HG03378 (cell line): ENCODE data around the gene CDH16.
A peak's percentile ranks its signal among the peaks of the same experiment; 100 is the strongest.
"Not testable (repeated sequence)": the region's sequence is repeated elsewhere in the genome, so short reads cannot be mapped to it uniquely, and the experiment has no call there.

Source experiments
- ATAC-seq: cut with Tn5 transposase; IDR thresholded peaks from one replicate; pipeline ENCODE4 v1.9.1; 2021; ENCODE audit warnings: mild to moderate bottlenecking, moderate library complexity; ENCODE audit not compliant: unreplicated experiment

Gene CDH16

GRCh38 chr16:66948134-66948836 lies 29.6 kb upstream of the CDH16 start:
- no peak for ATAC-seq

GRCh38 chr16:66947302-66948065 lies 28.8 kb upstream of the CDH16 start:
- ATAC-seq = peak; percentile 73

- no peak for ATAC-seq
These were observed 28.3 kb upstream of the CDH16 start for GRCh38 chr16:66946974-66947301.

GRCh38 chr16:66946541-66946940 lies 27.9 kb upstream of the CDH16 start:
- no peak for ATAC-seq

DNA sequence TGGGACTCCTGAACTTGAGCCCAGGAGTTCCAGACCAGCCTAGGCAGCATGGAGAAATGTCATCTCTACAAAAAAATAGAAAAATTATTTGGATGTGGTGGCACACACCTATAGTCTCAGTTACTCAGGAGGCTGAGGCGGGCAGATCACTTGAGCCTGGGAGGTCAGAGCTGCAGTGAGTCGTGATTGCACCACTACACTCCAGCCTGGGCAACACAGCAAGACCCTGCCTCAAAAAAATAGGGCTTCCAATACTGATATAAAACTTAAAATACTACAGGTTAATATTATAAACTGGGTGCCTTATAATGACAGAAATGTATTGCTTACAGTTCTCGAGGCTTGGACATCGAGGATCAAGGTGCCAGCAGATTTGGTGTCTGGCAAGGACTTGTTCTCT lies 27.3 kb upstream of the CDH16 start:
- no peak for ATAC-seq

- not testable (repeated sequence) for ATAC-seq
These were observed 26.3 kb upstream of the CDH16 start for GRCh38 chr16:66944971-66945370.

GRCh38 chr16:66944054-66944441 lies 25.4 kb upstream of the CDH16 start:
- no peak for ATAC-seq

DNA sequence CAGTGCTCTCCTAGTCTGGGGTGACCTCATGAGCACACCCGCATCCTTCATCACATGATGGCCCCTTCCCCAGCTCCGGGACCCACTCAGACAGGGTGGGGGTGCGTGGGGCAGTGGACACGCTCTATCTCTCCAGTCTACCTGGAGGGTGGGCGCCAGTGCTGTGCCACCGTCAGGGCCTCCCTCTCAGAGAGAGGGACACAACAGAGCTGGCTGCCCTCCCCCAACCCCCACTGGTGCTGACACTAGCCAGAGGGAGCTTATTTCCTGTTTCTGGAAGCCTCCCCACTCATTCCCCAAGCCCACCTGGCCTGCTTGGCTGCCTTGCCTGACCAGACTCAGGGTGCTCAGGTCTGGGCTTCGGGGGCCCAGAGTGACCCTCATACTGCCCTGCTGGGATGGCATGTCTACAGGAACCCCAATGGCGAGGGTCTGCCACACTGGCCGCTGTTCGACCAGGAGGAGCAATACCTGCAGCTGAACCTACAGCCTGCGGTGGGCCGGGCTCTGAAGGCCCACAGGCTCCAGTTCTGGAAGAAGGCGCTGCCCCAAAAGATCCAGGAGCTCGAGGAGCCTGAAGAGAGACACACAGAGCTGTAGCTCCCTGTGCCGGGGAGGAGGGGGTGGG lies 24.9 kb upstream of the CDH16 start:
- ATAC-seq = no peak

- ATAC-seq = no peak
These were observed 24.3 kb upstream of the CDH16 start for GRCh38 chr16:66942981-66943380.

- no peak for ATAC-seq
These were observed 21.6 kb upstream of the CDH16 start for GRCh38 chr16:66940236-66940635.

- ATAC-seq = no peak
These were observed 20.7 kb upstream of the CDH16 start for GRCh38 chr16:66939366-66939765.

- ATAC-seq = no peak
These were observed 19.1 kb upstream of the CDH16 start for GRCh38 chr16:66937725-66938337.

GRCh38 chr16:66936889-66937554 lies 18.3 kb upstream of the CDH16 start:
- no peak for ATAC-seq

- ATAC-seq = no peak
These were observed 17.8 kb upstream of the CDH16 start for GRCh38 chr16:66936462-66936861.

GRCh38 chr16:66935314-66936011 lies 16.8 kb upstream of the CDH16 start, which contains the start of gene CES2:
Gene CES2, plus strand, starts transcription at chr16:66935516. Its CDS starts 120 bp downstream, at chr16:66935636.
- no peak for ATAC-seq

DNA sequence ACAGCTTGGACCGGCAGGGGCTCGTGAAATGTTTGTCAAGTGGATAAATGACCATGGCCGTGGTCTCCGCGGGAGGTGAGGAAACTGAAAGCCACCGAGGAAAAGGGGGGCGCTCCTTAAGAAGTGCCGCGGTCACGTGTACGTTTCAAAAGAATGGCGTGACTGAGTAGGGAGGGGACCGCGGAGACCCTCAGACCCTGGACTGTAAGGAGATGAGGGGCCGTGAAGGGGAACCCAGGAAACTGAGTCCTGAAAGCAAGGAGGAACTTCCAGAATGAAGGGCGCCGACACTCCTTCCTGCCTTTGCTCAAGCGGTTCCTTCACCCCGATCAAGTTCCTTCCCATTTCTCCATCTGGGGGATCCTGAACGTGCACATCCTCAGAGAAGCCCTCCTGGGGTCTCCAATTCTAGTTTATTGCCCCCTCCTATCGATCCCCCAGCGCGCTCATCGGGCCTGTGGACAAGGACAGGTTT lies 16.2 kb upstream of the CDH16 start:
- not testable (repeated sequence) for ATAC-seq

GRCh38 chr16:66934138-66934838 lies 15.6 kb upstream of the CDH16 start, which contains the start of gene CIAO2B:
Gene CIAO2B, minus strand, starts transcription at chr16:66934402. Its CDS starts 38 bp downstream, at chr16:66934364.
- ATAC-seq = peak; percentile 41

GRCh38 chr16:66933776-66934137 lies 15.1 kb upstream of the CDH16 start:
- peak; percentile 20 for ATAC-seq

- ATAC-seq = no peak
These were observed 13.4 kb upstream of the CDH16 start for GRCh38 chr16:66932076-66932475.

DNA sequence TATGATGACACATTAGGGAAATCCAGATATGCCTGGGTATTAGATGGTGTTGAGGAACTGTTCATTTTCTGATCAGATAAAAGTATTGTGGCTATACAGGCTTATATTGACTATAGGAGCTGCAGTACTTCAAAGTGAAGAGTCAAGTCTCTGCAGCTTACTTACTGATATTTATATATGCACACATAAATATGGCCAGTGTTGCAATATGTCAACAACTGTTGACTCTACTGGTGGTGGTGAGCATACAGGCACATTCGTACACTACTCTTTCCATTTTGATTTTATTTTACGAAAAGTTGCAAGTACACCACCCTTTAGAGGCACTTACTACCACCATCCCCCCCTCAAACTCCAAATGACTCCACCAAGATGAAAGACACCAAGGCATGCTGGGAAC lies 13.0 kb upstream of the CDH16 start:
- ATAC-seq = no peak
